Endothelial cell of umbilical vein (primary cell): Measurements from ENCODE around the gene CNP. TPM values are rescaled to one million over a fixed set of nuclear protein-coding genes. Genes with fewer than 3 reads are reported as not detected.

Experiments used
- BruUV-seq: library from RNA; stranded (reverse); fragments of 400-500 nt; replicated peaks from 2 replicates; lab custom pipeline; 2021; lab: Mats Ljungman, UMichigan
- CTCF ChIA-PET: fragments of 300-600, 350-600 bp; sonication (Branson Sonifier 250); formaldehyde crosslinking; loops from one replicate; lab custom pipeline; 2021; ENCODE audit warnings: antibody characterized with exemption, inconsistent platforms; lab: Charles Lee
- POLR2A ChIA-PET: fragments of 300-600, 350-600 bp; sonication (Branson Sonifier 250); formaldehyde crosslinking; loops from one replicate; lab custom pipeline; 2021; ENCODE audit warnings: antibody characterized with exemption, inconsistent platforms; lab: Charles Lee
- DNase-seq: peaks from one replicate; pipeline ENCODE4 v3.0.0-alpha.2; 2011; ENCODE audit warnings: low read depth, low spot score
- FAIRE-seq: peaks from 2 replicates; lab custom pipeline; 2011; peaks lifted over from hg19 to GRCh38; lab: Jason Lieb, UNC
- H2AFZ ChIP-seq: 2 replicates; pipeline ENCODE4 v1.6.0; 2012; ENCODE audit warnings: low read depth, low read length, control low read depth, inconsistent platforms
- H3K27ac ChIP-seq: 2 replicates; pipeline ENCODE4 v1.5.1; 2011; ENCODE audit warnings: low read depth, mild to moderate bottlenecking, control low read depth, low read length, moderate library complexity; ENCODE audit not compliant: insufficient read depth
- H3K27me3 ChIP-seq, 2 experiments: 2 replicates each; pipeline versions ENCODE4 v1.6.0 to v1.6.1; 2011; ENCODE audit warnings: low read length in 2 of 2, mixed read lengths in 1 of 2; ENCODE audit not compliant: control insufficient read depth in 2 of 2, insufficient read depth in 2 of 2
- H3K36me3 ChIP-seq, 2 experiments: 2 replicates in 1 of 2; 3 replicates in 1 of 2; pipeline ENCODE4 v1.5.1; 2011; ENCODE audit warnings: low read length in 2 of 2, mild to moderate bottlenecking in 1 of 2, moderate library complexity in 1 of 2; ENCODE audit not compliant: control insufficient read depth in 2 of 2, insufficient read depth in 2 of 2; ENCODE audit errors: extremely low read depth in 1 of 2
- H3K4me1 ChIP-seq: 3 replicates; pipeline ENCODE4 v1.5.1; 2011; ENCODE audit warnings: mild to moderate bottlenecking, low read length; ENCODE audit not compliant: control insufficient read depth, insufficient read depth; ENCODE audit errors: extremely low read depth
- H3K4me2 ChIP-seq: 2 replicates; pipeline ENCODE4 v1.6.1; 2011; ENCODE audit warnings: low read length, control low read depth, mixed read lengths; ENCODE audit not compliant: insufficient read depth
- H3K4me3 ChIP-seq, 3 experiments: fragments of 200-600 bp in 1 of 3; sonication (generic), shearing (Covaris generic) in 1 of 3; replicated peaks in 1 of 3; 2 replicates each; pipeline ENCODE4 v1.5.1; 2011 to 2016; ENCODE audit warnings: control low read depth in 3 of 3, low read length in 3 of 3, mild to moderate bottlenecking in 2 of 3, inconsistent platforms in 1 of 3, low read depth in 1 of 3, moderate library complexity in 1 of 3; ENCODE audit not compliant: insufficient read depth in 1 of 3
- H3K79me2 ChIP-seq: 2 replicates; pipeline ENCODE4 v1.6.0; 2012; ENCODE audit warnings: low read length, inconsistent platforms; ENCODE audit not compliant: control insufficient read depth, insufficient read depth
- H3K9ac ChIP-seq: replicated peaks from 2 replicates; pipeline ENCODE3; 2011; ENCODE audit warnings: low read length, control low read depth; ENCODE audit not compliant: insufficient read depth; ENCODE audit errors: extremely low read depth
- H3K9me1 ChIP-seq: replicated peaks from 3 replicates; pipeline ENCODE4 v1.6.0; 2011; ENCODE audit warnings: mild to moderate bottlenecking, low read length; ENCODE audit not compliant: control insufficient read depth, insufficient read depth; ENCODE audit errors: extremely low read depth
- H3K9me3 ChIP-seq: replicated peaks from 2 replicates; pipeline ENCODE4 v1.5.1; 2012; ENCODE audit warnings: low read length, inconsistent platforms; ENCODE audit not compliant: control insufficient read depth, insufficient read depth
- H4K20me1 ChIP-seq: replicated peaks from 2 replicates; pipeline ENCODE3; 2011; ENCODE audit warnings: mild to moderate bottlenecking, low read length; ENCODE audit not compliant: control insufficient read depth, insufficient read depth; ENCODE audit errors: extremely low read depth
- CTCF ChIP-seq, 2 donors: IDR thresholded peaks; 1 replicate in 1 of 2; 2 replicates in 1 of 2; pipeline ENCODE4 v1.5.1; 2011; ENCODE audit warnings: low read length in 2 of 2, mild to moderate bottlenecking in 2 of 2, moderate library complexity in 2 of 2, control low read depth in 1 of 2, inconsistent platforms in 1 of 2, low read depth in 1 of 2; ENCODE audit not compliant: insufficient read depth in 1 of 2; ENCODE audit errors: extremely low read depth in 1 of 2
- EZH2 ChIP-seq: IDR thresholded peaks from 2 replicates; pipeline ENCODE4 v1.6.1; 2012; ENCODE audit warnings: borderline replicate concordance, low read depth, mild to moderate bottlenecking, moderate library complexity, low read length, inconsistent platforms; ENCODE audit not compliant: severe bottlenecking
- FOS ChIP-seq: IDR thresholded peaks from 2 replicates; pipeline ENCODE4 v1.6.1; 2011; ENCODE audit warnings: mild to moderate bottlenecking, low read length, moderate library complexity, borderline replicate concordance; ENCODE audit not compliant: insufficient read depth
- GATA2 ChIP-seq: IDR thresholded peaks from 2 replicates; pipeline ENCODE4 v1.7.0; 2011; ENCODE audit warnings: low read depth, mild to moderate bottlenecking, moderate library complexity, mixed read lengths, low read length; ENCODE audit not compliant: insufficient read length, insufficient read depth
- JUN ChIP-seq: IDR thresholded peaks from 2 replicates; pipeline ENCODE4 v1.6.1; 2011; ENCODE audit warnings: borderline replicate concordance, low read depth; ENCODE audit not compliant: insufficient read length, insufficient read depth
- MYC ChIP-seq: IDR thresholded peaks from one replicate; pipeline ENCODE4 v1.6.1; 2011; ENCODE audit warnings: mild to moderate bottlenecking, low read depth, low read length
- POLR2AphosphoS5 ChIP-seq: IDR thresholded peaks from 2 replicates; pipeline ENCODE4 v1.6.1; 2012; ENCODE audit warnings: low read depth, mild to moderate bottlenecking, control low read depth, low read length, moderate library complexity; ENCODE audit not compliant: insufficient read depth
- dilution Hi-C: fragments of 300-500 bp; cut with MboI; formaldehyde crosslinking; loops from one replicate; pipeline ENCODE4 v1.15.0; 2019; ENCODE audit warnings: low sequenced_read_pairs; ENCODE audit not compliant: extremely low pct_ligation_motif_present
- intact Hi-C: fragments of 100-400 bp; cut with micrococcal nuclease; formaldehyde crosslinking; loops from one replicate; pipeline ENCODE4 v1.10.0; 2022
- polyA plus RNA-seq, 4 experiments: library from polyadenylated mRNA; depleted of rRNA in 3 of 4; stranded (reverse) in 3 of 4; unstranded in 1 of 4; fragments of >200 nt; gene quantifications; 2 replicates each; pipeline versions ENCODE4 v1.2.1 to v1.2.3, GENCODE V29; 2011 to 2012; ENCODE audit warnings: missing spikeins in 1 of 4
- total RNA-seq: library from RNA; stranded (reverse); gene quantifications from 2 replicates; pipeline ENCODE4 v1.2.3, GENCODE V29; 2021
- TF ChIP-seq, protein P1 (sequence below): IDR thresholded peaks from 2 replicates; pipeline ENCODE4 v1.6.1; 2011; ENCODE audit not compliant: insufficient read depth, insufficient read length

The CNP gene
- total and polyA plus RNA-seq, 2 donors (not counting 3 experiments of a cell fraction or from before 2014, with no cell fraction given), result 49.4 to 84.9 TPM

DNA sequence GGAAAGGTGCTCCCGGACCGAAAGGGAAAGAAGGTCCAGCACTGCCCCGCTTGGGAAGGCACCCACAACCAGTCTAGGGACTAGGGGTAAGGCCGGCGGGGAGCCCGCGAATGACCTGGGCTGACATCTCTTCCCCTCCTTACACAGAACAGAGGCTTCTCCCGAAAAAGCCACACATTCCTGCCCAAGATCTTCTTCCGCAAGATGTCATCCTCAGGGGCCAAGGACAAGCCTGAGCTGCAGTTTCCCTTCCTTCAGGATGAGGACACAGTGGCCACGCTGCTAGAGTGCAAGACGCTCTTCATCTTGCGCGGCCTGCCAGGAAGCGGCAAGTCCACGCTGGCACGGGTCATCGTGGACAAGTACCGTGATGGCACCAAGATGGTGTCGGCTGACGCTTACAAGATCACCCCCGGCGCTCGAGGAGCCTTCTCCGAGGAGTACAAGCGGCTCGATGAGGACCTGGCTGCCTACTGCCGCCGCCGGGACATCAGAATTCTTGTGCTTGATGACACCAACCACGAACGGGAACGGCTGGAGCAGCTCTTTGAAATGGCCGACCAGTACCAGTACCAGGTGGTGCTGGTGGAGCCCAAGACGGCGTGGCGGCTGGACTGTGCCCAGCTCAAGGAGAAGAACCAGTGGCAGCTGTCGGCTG, 1.5 kb downstream of the CNP start:
- Histone ChIP-seq H3K9me3 (no peaks in the 10 kb centered on the region), H3K4me2 (peak overlapping the region; percentile 54), H3K27me3 (no peaks in the 10 kb centered on the region), H3K79me2 (peaks cover 22% of the 10 kb centered on the region), H3K4me1 (peaks cover 18% of the 10 kb centered on the region), H2AFZ (no peak overlapping the region), H3K9ac (no peak overlapping the region), H3K4me3 (peak overlapping the region in 2 of 3 experiments; percentile 74 to 79), H4K20me1 (no peaks in the 10 kb centered on the region), H3K9me1 (no peaks in the 10 kb centered on the region), H3K27ac (no peak overlapping the region), H3K36me3 (peaks cover 2 to 22% of the 10 kb centered on the region in 2 experiments)
- dilution Hi-C loops (loop anchor here (25.0 kb wide), 1 partner anchor 144 kb away; the partner anchor contains the start of genes DHX58, HSPB9 and KAT2A), intact Hi-C loops (loop anchor here (5.0 kb wide), 1 partner anchor 49 kb away; the partner anchor contains the start of gene DNAJC7)
- TSS peak; percentile 16 for BruUV-seq
- no peak for DNase-seq
- TF ChIP-seq, protein P1, sequence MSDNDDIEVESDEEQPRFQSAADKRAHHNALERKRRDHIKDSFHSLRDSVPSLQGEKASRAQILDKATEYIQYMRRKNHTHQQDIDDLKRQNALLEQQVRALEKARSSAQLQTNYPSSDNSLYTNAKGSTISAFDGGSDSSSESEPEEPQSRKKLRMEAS, result no peak
- TF ChIP-seq POLR2AphosphoS5 (peak; percentile 13), GATA2 (no peak)
- FAIRE-seq, result no peak
- CTCF ChIA-PET, result interaction anchor here (1.4 kb wide), 1 partner anchor 9 kb away, joined by 3 read pairs; no protein-coding TSS in a partner anchor
- POLR2A ChIA-PET, result no interaction called here

DNA sequence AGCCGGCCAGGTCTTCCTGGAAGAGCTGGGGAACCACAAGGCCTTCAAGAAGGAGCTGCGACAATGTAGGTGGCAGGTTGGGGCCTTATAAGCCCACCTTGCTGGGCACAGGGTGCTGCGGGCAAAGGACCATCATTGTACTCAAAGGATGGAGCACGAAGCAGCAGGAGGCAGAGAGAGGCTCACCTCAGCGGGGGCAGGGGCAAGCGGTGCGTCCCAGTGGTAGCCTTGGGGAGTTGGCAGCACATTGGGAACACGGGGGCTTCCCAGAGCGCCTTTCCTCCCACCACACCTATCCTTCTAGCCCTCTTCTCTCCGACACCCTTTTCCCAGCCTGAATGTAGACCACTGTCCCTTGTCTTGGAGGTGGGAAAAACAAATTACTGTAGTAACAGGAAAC, 2.1 kb downstream of the CNP start:
- H3K79me2 ChIP-seq, result peaks cover 22% of the 10 kb centered on the region
- H3K27ac ChIP-seq, result no peak overlapping the region
- ChIA-PET CTCF (interaction anchor here (1.4 kb wide), 1 partner anchor 9 kb away, joined by 3 read pairs; no protein-coding TSS in a partner anchor), POLR2A (no interaction called here)
- H3K9ac ChIP-seq, result no peak overlapping the region
- FAIRE-seq (no peak), DNase-seq (no peak)
- no peaks in the 10 kb centered on the region for H3K9me3 ChIP-seq
- no peaks in the 10 kb centered on the region for H3K9me1 ChIP-seq
- no TSS peak for BruUV-seq
- peaks cover 2 to 27% of the 10 kb centered on the region in 2 experiments for H3K36me3 ChIP-seq
- no peaks in the 10 kb centered on the region for H3K27me3 ChIP-seq
- peaks cover 18% of the 10 kb centered on the region for H3K4me1 ChIP-seq
- no peaks in the 10 kb centered on the region for H4K20me1 ChIP-seq
- no peak overlapping the region for H2AFZ ChIP-seq
- no peak overlapping the region for H3K4me3 ChIP-seq
- intact Hi-C loops (loop anchor here (5.0 kb wide), 1 partner anchor 49 kb away; the partner anchor contains the start of gene DNAJC7), dilution Hi-C loops (loop anchor here (25.0 kb wide), 1 partner anchor 144 kb away; the partner anchor contains the start of genes DHX58, HSPB9 and KAT2A)
- no peak overlapping the region for H3K4me2 ChIP-seq
- TF ChIP-seq JUN (no peak), MYC (no peak), GATA2 (no peak), EZH2 (no peak), CTCF (IDR thresholded peaks at IDR 0.05; ENCODE audit: extremely low read depth in 1 of 2, insufficient read depth in 1 of 2, low read depth in 1 of 2, low read length in 2 of 2) (no peak), FOS (no peak), POLR2AphosphoS5 (no peak)
